ENCODE data around the gene ARL6IP6.
"Not testable (repeated sequence)": the region's sequence is repeated elsewhere in the genome, so short reads cannot be mapped to it uniquely, and the experiment has no call there.

GRCh38 chr2:152747751-152748150 lies 29.3 kb downstream of the ARL6IP6 start:
- not testable (repeated sequence) for TF ChIP-seq POLR2AphosphoS5, CTCF, POLR2A, EP300 (IDR thresholded peaks at IDR 0.05)
